CD4-positive, alpha-beta T cell treated with Interleukin-21 for 1 hour (primary cell): ENCODE data around the gene IFT52.

Source experiments
- DNase-seq: peaks from one replicate; pipeline ENCODE4 v3.0.0-alpha.2; 2020

Gene IFT52

DNA sequence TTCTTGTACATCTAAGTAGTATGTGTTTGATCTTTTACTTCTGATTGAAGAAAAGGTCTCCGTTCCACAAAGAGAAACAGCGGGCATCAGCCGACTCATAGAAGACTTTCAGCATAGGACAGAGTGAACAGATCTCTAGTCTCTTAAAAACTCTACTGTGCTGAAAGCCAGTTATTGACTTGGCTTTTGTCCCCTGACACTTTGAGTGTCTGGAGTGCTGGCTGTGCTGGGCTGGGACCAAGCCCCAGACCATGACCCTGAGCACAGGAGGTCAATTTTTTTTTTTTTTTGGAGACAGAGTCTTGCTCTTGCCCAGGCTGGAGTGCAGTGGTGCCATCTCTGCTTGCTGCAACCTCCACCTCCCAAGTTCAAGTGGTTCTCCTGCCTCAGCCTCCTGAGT, 104.0 kb downstream of the IFT52 start:
- no peak for DNase-seq

DNA sequence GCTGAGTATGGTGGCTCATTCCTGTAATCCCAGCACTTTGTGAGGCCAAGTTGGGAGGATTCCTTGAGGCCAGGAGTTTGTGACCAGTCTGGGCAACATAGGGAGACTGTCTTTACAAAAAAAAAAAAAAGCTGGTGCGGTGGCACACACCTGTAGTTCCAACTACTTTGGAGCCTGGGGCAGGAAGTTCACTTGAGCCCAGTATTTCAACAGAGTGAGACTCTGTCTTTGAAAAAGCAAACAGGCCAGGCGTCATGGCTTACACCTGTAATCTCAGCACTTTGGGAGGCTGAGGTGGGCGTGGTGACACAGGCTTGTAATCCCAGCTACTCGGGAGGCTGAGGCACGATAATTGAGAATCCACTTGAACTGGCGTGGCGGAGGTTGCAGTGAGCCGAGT, 104.8 kb downstream of the IFT52 start:
- DNase-seq: no peak
